ENCODE results near the gene PAPPA2.

DNA sequence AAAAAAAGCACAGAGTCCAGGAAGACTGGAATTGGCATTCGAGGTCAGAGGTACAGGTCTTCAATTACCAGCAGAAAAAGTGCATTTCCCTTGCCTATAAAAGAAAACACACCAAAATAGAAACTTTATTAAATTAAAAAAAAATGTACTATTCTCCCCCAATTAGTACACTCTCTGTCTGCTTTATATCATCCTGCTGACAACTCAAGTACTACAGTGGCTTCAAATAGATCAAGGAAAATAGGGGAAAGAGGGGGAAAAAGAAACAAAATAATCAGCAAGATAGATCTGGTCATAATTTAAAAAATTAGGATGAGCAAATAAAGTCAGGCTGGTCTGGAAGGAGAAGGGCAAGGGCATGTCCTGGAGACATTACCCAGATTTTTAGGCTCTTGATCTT, 315.1 kb downstream of the PAPPA2 start:
- TF ChIP-seq, protein P1, sequence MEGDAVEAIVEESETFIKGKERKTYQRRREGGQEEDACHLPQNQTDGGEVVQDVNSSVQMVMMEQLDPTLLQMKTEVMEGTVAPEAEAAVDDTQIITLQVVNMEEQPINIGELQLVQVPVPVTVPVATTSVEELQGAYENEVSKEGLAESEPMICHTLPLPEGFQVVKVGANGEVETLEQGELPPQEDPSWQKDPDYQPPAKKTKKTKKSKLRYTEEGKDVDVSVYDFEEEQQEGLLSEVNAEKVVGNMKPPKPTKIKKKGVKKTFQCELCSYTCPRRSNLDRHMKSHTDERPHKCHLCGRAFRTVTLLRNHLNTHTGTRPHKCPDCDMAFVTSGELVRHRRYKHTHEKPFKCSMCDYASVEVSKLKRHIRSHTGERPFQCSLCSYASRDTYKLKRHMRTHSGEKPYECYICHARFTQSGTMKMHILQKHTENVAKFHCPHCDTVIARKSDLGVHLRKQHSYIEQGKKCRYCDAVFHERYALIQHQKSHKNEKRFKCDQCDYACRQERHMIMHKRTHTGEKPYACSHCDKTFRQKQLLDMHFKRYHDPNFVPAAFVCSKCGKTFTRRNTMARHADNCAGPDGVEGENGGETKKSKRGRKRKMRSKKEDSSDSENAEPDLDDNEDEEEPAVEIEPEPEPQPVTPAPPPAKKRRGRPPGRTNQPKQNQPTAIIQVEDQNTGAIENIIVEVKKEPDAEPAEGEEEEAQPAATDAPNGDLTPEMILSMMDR (IDR thresholded peaks at IDR 0.05), result no peak
- TF ChIP-seq TCF7L2 (IDR thresholded peaks at IDR 0.05; ENCODE audit: low read depth, low read length), result no peak
- no peak for TF ChIP-seq POLR2AphosphoS5 (IDR thresholded peaks at IDR 0.05; ENCODE audit: low read depth, low read length)
